Sigmoid colon (tissue), 4 donors: Measurements from ENCODE around the gene APBA1.

Experiments
- CTCF ChIP-seq, 4 experiments: fragments of 450-650 bp in 3 of 4; fragments of 200-600 bp in 1 of 4; IDR thresholded peaks; one replicate each; pipeline ENCODE4 v1.5.1; 2016 to 2019; ENCODE audit warnings: antibody characterized with exemption in 4 of 4, mild to moderate bottlenecking in 3 of 4, moderate library complexity in 2 of 4
- EP300 ChIP-seq, 4 donors: sonication (generic); formaldehyde crosslinking; IDR thresholded peaks; one replicate each; pipeline ENCODE4 v1.6.1; 2017; ENCODE audit warnings: antibody characterized with exemption in 4 of 4
- POLR2A ChIP-seq, 2 donors: fragments of 450-650 bp; IDR thresholded peaks; one replicate each; pipeline ENCODE4 v1.6.1; 2016; ENCODE audit warnings: antibody characterized with exemption in 2 of 2, mild to moderate bottlenecking in 2 of 2, moderate library complexity in 2 of 2
- POLR2AphosphoS5 ChIP-seq, 4 donors: sonication (generic); formaldehyde crosslinking; IDR thresholded peaks; one replicate each; pipeline ENCODE4 v1.6.1; 2017; ENCODE audit warnings: antibody characterized with exemption in 4 of 4

GRCh38 chr9:69483886-69484422 lies 188.2 kb downstream of the APBA1 start:
- TF ChIP-seq CTCF (IDR thresholded peaks at IDR 0.05) (no peak), POLR2AphosphoS5 (IDR thresholded peaks at IDR 0.05) (no peak), POLR2A (IDR thresholded peaks at IDR 0.05) (no peak), EP300 (IDR thresholded peaks at IDR 0.05) (no peak)
